ENCODE results near the gene LRP4.

LRP4 gene

GRCh38 chr11:46892838-46893237 is 25.5 kb downstream of the LRP4 start:
- no peak for DNase-seq (ENCODE audit: low read depth)

- DNase-seq (ENCODE audit: low read depth) = no peak
Observed at GRCh38 chr11:46892109-46892508, 26.2 kb downstream of the LRP4 start.

- DNase-seq (ENCODE audit: low read depth) = peak; percentile 51
Observed at GRCh38 chr11:46890665-46891064, 27.7 kb downstream of the LRP4 start.

- DNase-seq (ENCODE audit: low read depth) = peak; percentile 65
Observed at GRCh38 chr11:46889689-46890475, 28.5 kb downstream of the LRP4 start.

GRCh38 chr11:46889251-46889650 is 29.1 kb downstream of the LRP4 start:
- DNase-seq (ENCODE audit: low read depth) = no peak

- DNase-seq (ENCODE audit: low read depth) = no peak
Observed at GRCh38 chr11:46888636-46889035, 29.7 kb downstream of the LRP4 start.

GRCh38 chr11:46886211-46886610 is 32.1 kb downstream of the LRP4 start:
- no peak for DNase-seq (ENCODE audit: low read depth)

- DNase-seq (ENCODE audit: low read depth) = no peak
Observed at GRCh38 chr11:46879056-46879585, 39.2 kb downstream of the LRP4 start.

- no peak for DNase-seq (ENCODE audit: low read depth)
Observed at GRCh38 chr11:46877580-46877979, 40.8 kb downstream of the LRP4 start.

GRCh38 chr11:46876471-46876870 is 41.9 kb downstream of the LRP4 start:
- DNase-seq (ENCODE audit: low read depth) = no peak

GRCh38 chr11:46874586-46874985 is 43.8 kb downstream of the LRP4 start:
- DNase-seq (ENCODE audit: low read depth) = no peak

GRCh38 chr11:46868912-46869311 is 49.4 kb downstream of the LRP4 start:
- no peak for DNase-seq (ENCODE audit: low read depth)

GRCh38 chr11:46865340-46865739 is 53.0 kb downstream of the LRP4 start:
- peak; percentile 91 for DNase-seq (ENCODE audit: low read depth)

- DNase-seq (ENCODE audit: low read depth) = no peak
Observed at GRCh38 chr11:46860218-46860617, 58.1 kb downstream of the LRP4 start.

GRCh38 chr11:46858920-46859546 is 59.3 kb downstream of the LRP4 start:
- DNase-seq (ENCODE audit: low read depth) = no peak

GRCh38 chr11:46857666-46858065 is 60.7 kb downstream of the LRP4 start:
- DNase-seq (ENCODE audit: low read depth) = no peak

GRCh38 chr11:46856605-46857343 is 61.6 kb downstream of the LRP4 start:
- DNase-seq (ENCODE audit: low read depth) = no peak

GRCh38 chr11:46855863-46856262 is 62.5 kb downstream of the LRP4 start:
- DNase-seq (ENCODE audit: low read depth) = no peak

GRCh38 chr11:46855167-46855566 is 63.2 kb downstream of the LRP4 start:
- peak; percentile 18 for DNase-seq (ENCODE audit: low read depth)

GRCh38 chr11:46850829-46851380 is 67.4 kb downstream of the LRP4 start:
- DNase-seq (ENCODE audit: low read depth) = no peak

GRCh38 chr11:46849631-46850030 is 68.7 kb downstream of the LRP4 start:
- DNase-seq (ENCODE audit: low read depth) = no peak

- no peak for DNase-seq (ENCODE audit: low read depth)
Observed at GRCh38 chr11:46846510-46846830, 71.9 kb downstream of the LRP4 start.

Measured in iris pigment epithelial cell (primary cell).